ENCODE measurements around the gene ATG9B. TPM values are rescaled to one million over a fixed set of nuclear protein-coding genes. Genes with fewer than 3 reads are reported as not detected.

Gene ATG9B
- total and polyA plus RNA-seq, 10 donors = 0.66 to 3.8 (median 2.4) TPM

- TF ChIP-seq CTCF (IDR thresholded peaks at IDR 0.05 in 8 of 11, conservative IDR thresholded peaks at IDR 0.05 in 3 of 11) (no peak), POLR2AphosphoS5 (IDR thresholded peaks at IDR 0.05) (no peak), POLR2A (IDR thresholded peaks at IDR 0.05) (no peak)
- H3K4me1 ChIP-seq = peaks cover 8 to 76% (median 46%) of the 10 kb centered on the region in 6 donors
- intact Hi-C loops (cut with DNase I; ENCODE audit: low total_unique reads) = no loop called here
- peak overlapping the region in 3 of 8 donors; percentile 0 to 78 (median 62) for H3K4me3 ChIP-seq
- 63 to 84% (median 74%) methylated on average over 4 to 5 of the region's 5 CpGs for WGBS, 5 donors
- no peaks in the 10 kb centered on the region for H3K9me3 ChIP-seq
- H3K27ac ChIP-seq = peak overlapping the region in 5 of 8 donors; percentile 60 to 67 (median 66)
- peaks cover 0 to 39% (median 0%) of the 10 kb centered on the region in 7 donors for H3K27me3 ChIP-seq (replicated peaks in 1 of 7)
- no peak for DNase-seq
- peaks cover 0 to 61% (median 7%) of the 10 kb centered on the region in 6 donors for H3K36me3 ChIP-seq
Observed at GRCh38 chr7:150997817-150998216, 26.5 kb downstream of the ATG9B start.

- intact Hi-C loops (cut with DNase I; ENCODE audit: low total_unique reads) = no loop called here
- Histone ChIP-seq H3K27me3 (replicated peaks in 1 of 7) (peaks cover 0 to 39% (median 0%) of the 10 kb centered on the region in 7 donors), H3K27ac (peak overlapping the region in 6 of 8 donors; percentile 48 to 67 (median 65)), H3K4me3 (peak overlapping the region in 7 of 8 donors; percentile 8 to 78 (median 34)), H3K36me3 (peaks cover 0 to 53% (median 7%) of the 10 kb centered on the region in 6 donors), H3K9me3 (no peaks in the 10 kb centered on the region), H3K4me1 (peaks cover 8 to 83% (median 47%) of the 10 kb centered on the region in 6 donors)
- TF ChIP-seq POLR2A (IDR thresholded peaks at IDR 0.05) (no peak), CTCF (IDR thresholded peaks at IDR 0.05 in 8 of 11, conservative IDR thresholded peaks at IDR 0.05 in 3 of 11) (no peak), POLR2AphosphoS5 (IDR thresholded peaks at IDR 0.05) (no peak)
- no peak for DNase-seq
- WGBS, 5 donors = 49 to 62% (median 53%) methylated on average over 8 of the region's 8 CpGs
Observed at GRCh38 chr7:150997075-150997511, 27.2 kb downstream of the ATG9B start.

- TF ChIP-seq CTCF (IDR thresholded peaks at IDR 0.05 in 8 of 11, conservative IDR thresholded peaks at IDR 0.05 in 3 of 11) (no peak), POLR2AphosphoS5 (IDR thresholded peaks at IDR 0.05) (peak in 2 of 3 donors; percentile 55 to 62), POLR2A (IDR thresholded peaks at IDR 0.05) (no peak)
- H3K27me3 ChIP-seq (replicated peaks in 1 of 7) = peaks cover 0 to 39% (median 0%) of the 10 kb centered on the region in 7 donors
- intact Hi-C loops (cut with DNase I; ENCODE audit: low total_unique reads) = no loop called here
- peak overlapping the region in 6 of 8 donors; percentile 48 to 67 (median 65) for H3K27ac ChIP-seq
- peak overlapping the region; percentile 8 to 78 (median 33) for H3K4me3 ChIP-seq
- DNase-seq = no peak
- H3K4me1 ChIP-seq = peaks cover 8 to 83% (median 48%) of the 10 kb centered on the region in 6 donors
- H3K36me3 ChIP-seq = peaks cover 0 to 48% (median 6%) of the 10 kb centered on the region in 6 donors
- H3K9me3 ChIP-seq = peaks cover 0 to under 1% (median 0%) of the 10 kb centered on the region in 8 donors
- 3 to 16% (median 9%) methylated on average over 25 to 31 of the region's 31 CpGs for WGBS, 5 donors
Observed at GRCh38 chr7:150996376-150997074, 27.8 kb downstream of the ATG9B start.
